Effector CD8-positive, alpha-beta T cell (primary cell): ENCODE measurements around the gene PPP1R14D.
A peak's percentile ranks its signal among the peaks of the same experiment; 100 is the strongest.

ENCODE experiments used
- DNase-seq: peaks from one replicate; lab custom pipeline; 2025; lab: John Stamatoyannopoulos, UW

The PPP1R14D gene

GRCh38 chr15:40819048-40819447, 9.5 kb downstream of the PPP1R14D start:
- DNase-seq, result no peak

GRCh38 chr15:40815042-40815698, 13.3 kb downstream of the PPP1R14D start:
- no peak for DNase-seq

- no peak for DNase-seq
These were observed 15.6 kb downstream of the PPP1R14D start for GRCh38 chr15:40812721-40813425.

- no peak for DNase-seq
These were observed 19.6 kb downstream of the PPP1R14D start for GRCh38 chr15:40808861-40809450.

GRCh38 chr15:40807888-40808461, 20.5 kb downstream of the PPP1R14D start:
- DNase-seq, result no peak

GRCh38 chr15:40807028-40807887, 21.2 kb downstream of the PPP1R14D start, which contains the start of the genes DNAJC17 and ZFYVE19:
DNAJC17 (minus strand) TSS chr15:40807473; CDS start chr15:40807446, 27 bp downstream.
ZFYVE19 (plus strand) TSS chr15:40807089; CDS start chr15:40807590, 501 bp downstream.
- DNase-seq, result peak; percentile 86

GRCh38 chr15:40806672-40807027, 21.9 kb downstream of the PPP1R14D start:
- DNase-seq, result no peak

GRCh38 chr15:40803688-40804087, 24.8 kb downstream of the PPP1R14D start:
- no peak for DNase-seq

- DNase-seq, result no peak
These were observed 25.4 kb downstream of the PPP1R14D start for GRCh38 chr15:40803076-40803475.

GRCh38 chr15:40799523-40799922, 29.0 kb downstream of the PPP1R14D start:
- no peak for DNase-seq

GRCh38 chr15:40796512-40796911, 32.0 kb downstream of the PPP1R14D start:
- no peak for DNase-seq

- DNase-seq, result no peak
These were observed 32.5 kb downstream of the PPP1R14D start for GRCh38 chr15:40796041-40796440.

GRCh38 chr15:40793216-40793989, 35.1 kb downstream of the PPP1R14D start:
- no peak for DNase-seq

- no peak for DNase-seq
These were observed 36.1 kb downstream of the PPP1R14D start for GRCh38 chr15:40792394-40792793.

- DNase-seq, result no peak
These were observed 37.8 kb downstream of the PPP1R14D start for GRCh38 chr15:40790718-40791117.

- no peak for DNase-seq
These were observed 38.5 kb downstream of the PPP1R14D start for GRCh38 chr15:40789999-40790398.

GRCh38 chr15:40789119-40789518, 39.4 kb downstream of the PPP1R14D start:
- DNase-seq, result no peak

GRCh38 chr15:40787991-40788390, 40.5 kb downstream of the PPP1R14D start:
- DNase-seq, result no peak

- no peak for DNase-seq
These were observed 41.1 kb downstream of the PPP1R14D start for GRCh38 chr15:40787344-40787841.

GRCh38 chr15:40785814-40786213, 42.7 kb downstream of the PPP1R14D start:
- DNase-seq, result no peak

GRCh38 chr15:40785164-40785563, 43.3 kb downstream of the PPP1R14D start:
- no peak for DNase-seq
